Measurements from ENCODE around the gene MEGF10.

- TF ChIP-seq, protein P1, sequence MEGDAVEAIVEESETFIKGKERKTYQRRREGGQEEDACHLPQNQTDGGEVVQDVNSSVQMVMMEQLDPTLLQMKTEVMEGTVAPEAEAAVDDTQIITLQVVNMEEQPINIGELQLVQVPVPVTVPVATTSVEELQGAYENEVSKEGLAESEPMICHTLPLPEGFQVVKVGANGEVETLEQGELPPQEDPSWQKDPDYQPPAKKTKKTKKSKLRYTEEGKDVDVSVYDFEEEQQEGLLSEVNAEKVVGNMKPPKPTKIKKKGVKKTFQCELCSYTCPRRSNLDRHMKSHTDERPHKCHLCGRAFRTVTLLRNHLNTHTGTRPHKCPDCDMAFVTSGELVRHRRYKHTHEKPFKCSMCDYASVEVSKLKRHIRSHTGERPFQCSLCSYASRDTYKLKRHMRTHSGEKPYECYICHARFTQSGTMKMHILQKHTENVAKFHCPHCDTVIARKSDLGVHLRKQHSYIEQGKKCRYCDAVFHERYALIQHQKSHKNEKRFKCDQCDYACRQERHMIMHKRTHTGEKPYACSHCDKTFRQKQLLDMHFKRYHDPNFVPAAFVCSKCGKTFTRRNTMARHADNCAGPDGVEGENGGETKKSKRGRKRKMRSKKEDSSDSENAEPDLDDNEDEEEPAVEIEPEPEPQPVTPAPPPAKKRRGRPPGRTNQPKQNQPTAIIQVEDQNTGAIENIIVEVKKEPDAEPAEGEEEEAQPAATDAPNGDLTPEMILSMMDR (IDR thresholded peaks at IDR 0.05 in 2 of 3, conservative IDR thresholded peaks at IDR 0.05 in 1 of 3; ENCODE audit: control insufficient read depth in 2 of 3, extremely low read depth in 1 of 3, insufficient read depth in 1 of 3, low read depth in 3 of 3, low read length in 3 of 3), result no peak
- TF ChIP-seq SIX5 (IDR thresholded peaks at IDR 0.05; ENCODE audit: low read depth, low read length, severe bottlenecking), result no peak
- TF ChIP-seq JUND (IDR thresholded peaks at IDR 0.05; ENCODE audit: low read depth, low read length), result no peak
- TF ChIP-seq STAT3 (IDR thresholded peaks at IDR 0.05; ENCODE audit: low read depth, low read length), result no peak
- TF ChIP-seq ZNF384 (IDR thresholded peaks at IDR 0.05; ENCODE audit: borderline replicate concordance, low read depth, low read length), result no peak
- TF ChIP-seq ZZZ3 (IDR thresholded peaks at IDR 0.05; ENCODE audit: control insufficient read depth, insufficient read length, low read depth), result no peak
- TF ChIP-seq PML (IDR thresholded peaks at IDR 0.05; ENCODE audit: low read length), result no peak
- TF ChIP-seq POLR2A (IDR thresholded peaks at IDR 0.05; ENCODE audit: low read depth, low read length), result no peak
- no peak for TF ChIP-seq ATF7 (IDR thresholded peaks at IDR 0.05; ENCODE audit: low read depth)
- no peak for TF ChIP-seq RAD21 (IDR thresholded peaks at IDR 0.05; ENCODE audit: insufficient read depth, low read depth, low read length)
Observed at GRCh38 chr5:127343313-127343712, 52.7 kb downstream of the MEGF10 start.
